ENCODE results near the gene DRGX. TPM values are rescaled to one million over a fixed set of nuclear protein-coding genes. Genes with fewer than 3 reads are reported as not detected.

DRGX gene
- total and polyA plus RNA-seq, 10 of the 15 experiments (the other 5 are each of a cell fraction or from before 2014, with no cell fraction given), result not detected

DNA sequence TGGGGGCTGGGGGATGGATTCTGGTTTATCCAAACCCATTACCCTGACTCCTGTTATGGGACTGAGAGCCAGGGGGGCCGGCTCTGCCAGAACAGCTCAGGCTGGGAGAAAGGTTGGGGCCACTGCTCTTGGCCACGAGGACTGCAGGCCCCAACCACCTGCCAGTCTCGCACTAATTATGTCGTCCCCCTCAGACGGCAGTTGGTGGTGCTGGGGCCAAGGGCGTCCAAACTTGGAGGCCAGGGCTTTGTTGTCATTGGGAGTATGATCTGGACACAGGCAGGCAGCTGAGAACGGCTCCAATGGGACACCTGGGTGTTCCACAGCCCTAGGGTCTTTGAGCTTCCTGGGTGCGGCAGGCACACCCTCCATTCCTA, 34.7 kb downstream of the DRGX start:
- WGBS (ENCODE audit: insufficient coverage, insufficient replicate concordance, low lambda C conversion rate, missing lambda C conversion rate), result 58% methylated on average over 8 of the region's 8 CpGs
- no peaks in the 10 kb centered on the region for H4K20me1 ChIP-seq (ENCODE audit: control insufficient read depth, insufficient read depth)
- FAIRE-seq, result no peak
- H3K27me3 ChIP-seq (replicated peaks in 1 of 2; ENCODE audit: control insufficient read depth in 2 of 2, insufficient read depth in 2 of 2, low read length in 1 of 2), result no peaks in the 10 kb centered on the region
- no peak for DNase-seq (ENCODE audit: low read depth, low spot score)
- no peaks in the 10 kb centered on the region for H3K9me3 ChIP-seq (replicated peaks; ENCODE audit: control insufficient read depth, insufficient read depth, low read length)
- no peak overlapping the region for H3K4me2 ChIP-seq (ENCODE audit: control insufficient read depth, insufficient read depth)
- no TSS peak for BruUV-seq (replicated peaks)
- H2AFZ ChIP-seq (ENCODE audit: control insufficient read depth, low read depth, low read length), result no peak overlapping the region
- no peak overlapping the region for H3K27ac ChIP-seq (ENCODE audit: control insufficient read depth, insufficient read depth)
- H3K9ac ChIP-seq (ENCODE audit: control insufficient read depth, insufficient read depth, low read length), result no peak overlapping the region
- H3K4me1 ChIP-seq (ENCODE audit: control insufficient read depth, insufficient read depth, low read length), result peaks cover 16% of the 10 kb centered on the region
- ATAC-seq, result no peak
- intact Hi-C loops (cut with micrococcal nuclease; ENCODE audit: unreplicated experiment), result loop anchor here (5.0 kb wide), 1 partner anchor 59 kb away; no protein-coding TSS in a partner anchor
- no peaks in the 10 kb centered on the region for H3K36me3 ChIP-seq (ENCODE audit: control insufficient read depth in 2 of 2, insufficient read depth in 2 of 2, low read length in 1 of 2)
- in situ Hi-C loops (cut with MboI), result no loop called here
- SMC1A ChIA-PET (ENCODE audit: uncharacterized antibody, unreplicated experiment), result no interaction called here
- H3K4me3 ChIP-seq, result no peak overlapping the region
- POLR2A ChIA-PET, result no interaction called here
- no peak for TF ChIP-seq FOS (IDR thresholded peaks at IDR 0.05; ENCODE audit: borderline replicate concordance, extremely low read depth, insufficient read length)
- TF ChIP-seq TBL1XR1 (IDR thresholded peaks at IDR 0.05; ENCODE audit: low read depth, low read length), result no peak
- no peak for TF ChIP-seq HDGF (IDR thresholded peaks at IDR 0.05)
- no peak for TF ChIP-seq SREBF2 (IDR thresholded peaks at IDR 0.05; ENCODE audit: low read length)
- no peak for TF ChIP-seq SP1 (IDR thresholded peaks at IDR 0.05; ENCODE audit: low read depth, low read length)
- TF ChIP-seq, protein P1, sequence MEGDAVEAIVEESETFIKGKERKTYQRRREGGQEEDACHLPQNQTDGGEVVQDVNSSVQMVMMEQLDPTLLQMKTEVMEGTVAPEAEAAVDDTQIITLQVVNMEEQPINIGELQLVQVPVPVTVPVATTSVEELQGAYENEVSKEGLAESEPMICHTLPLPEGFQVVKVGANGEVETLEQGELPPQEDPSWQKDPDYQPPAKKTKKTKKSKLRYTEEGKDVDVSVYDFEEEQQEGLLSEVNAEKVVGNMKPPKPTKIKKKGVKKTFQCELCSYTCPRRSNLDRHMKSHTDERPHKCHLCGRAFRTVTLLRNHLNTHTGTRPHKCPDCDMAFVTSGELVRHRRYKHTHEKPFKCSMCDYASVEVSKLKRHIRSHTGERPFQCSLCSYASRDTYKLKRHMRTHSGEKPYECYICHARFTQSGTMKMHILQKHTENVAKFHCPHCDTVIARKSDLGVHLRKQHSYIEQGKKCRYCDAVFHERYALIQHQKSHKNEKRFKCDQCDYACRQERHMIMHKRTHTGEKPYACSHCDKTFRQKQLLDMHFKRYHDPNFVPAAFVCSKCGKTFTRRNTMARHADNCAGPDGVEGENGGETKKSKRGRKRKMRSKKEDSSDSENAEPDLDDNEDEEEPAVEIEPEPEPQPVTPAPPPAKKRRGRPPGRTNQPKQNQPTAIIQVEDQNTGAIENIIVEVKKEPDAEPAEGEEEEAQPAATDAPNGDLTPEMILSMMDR (IDR thresholded peaks at IDR 0.05 in 2 of 3, conservative IDR thresholded peaks at IDR 0.05 in 1 of 3; ENCODE audit: control insufficient read depth in 2 of 3, extremely low read depth in 1 of 3, insufficient read depth in 1 of 3, low read depth in 3 of 3, low read length in 3 of 3), result no peak
- RAD21 ChIA-PET (ENCODE audit: unreplicated experiment), result no interaction called here
- CTCF ChIA-PET, result no interaction called here
- H3K79me2 ChIP-seq (ENCODE audit: control insufficient read depth, insufficient read depth, low read length), result no peaks in the 10 kb centered on the region

Measured in GM12878 (cell line).